Activated CD4-positive, alpha-beta T cell treated with anti-CD3 and anti-CD28 coated beads, Interleukin-10, Interleukin-2, amounts not matched to agents 100 ng/mL and 50 ng/mL, durations not matched to agents 16 hours and 8 hours (primary cell): ENCODE results near the gene KCNIP4.

Source experiments
- DNase-seq: peaks from one replicate; pipeline ENCODE4 v3.0.0-alpha.2; 2020

Gene KCNIP4

GRCh38 chr4:20901851-20902250 lies 1046.7 kb downstream of the KCNIP4 start:
- DNase-seq: no peak

- DNase-seq: no peak
Observed at GRCh38 chr4:20899591-20899990, 1049.0 kb downstream of the KCNIP4 start.

GRCh38 chr4:20895988-20896387 lies 1052.6 kb downstream of the KCNIP4 start:
- no peak for DNase-seq

GRCh38 chr4:20895208-20895607 lies 1053.4 kb downstream of the KCNIP4 start:
- DNase-seq: no peak

- no peak for DNase-seq
Observed at GRCh38 chr4:20890761-20891160, 1057.8 kb downstream of the KCNIP4 start.

- DNase-seq: no peak
Observed at GRCh38 chr4:20889901-20890300, 1058.7 kb downstream of the KCNIP4 start.

GRCh38 chr4:20883677-20884076 lies 1064.9 kb downstream of the KCNIP4 start:
- DNase-seq: no peak

GRCh38 chr4:20883231-20883630 lies 1065.3 kb downstream of the KCNIP4 start:
- no peak for DNase-seq

GRCh38 chr4:20882500-20882899 lies 1066.1 kb downstream of the KCNIP4 start:
- no peak for DNase-seq

- DNase-seq: no peak
Observed at GRCh38 chr4:20881658-20882057, 1066.9 kb downstream of the KCNIP4 start.

- no peak for DNase-seq
Observed at GRCh38 chr4:20878806-20879205, 1069.8 kb downstream of the KCNIP4 start.

- DNase-seq: no peak
Observed at GRCh38 chr4:20870436-20870835, 1078.1 kb downstream of the KCNIP4 start.

GRCh38 chr4:20868108-20868507 lies 1080.5 kb downstream of the KCNIP4 start:
- DNase-seq: no peak

- DNase-seq: no peak
Observed at GRCh38 chr4:20860878-20861277, 1087.7 kb downstream of the KCNIP4 start.

- DNase-seq: no peak
Observed at GRCh38 chr4:20859097-20859781, 1089.3 kb downstream of the KCNIP4 start.

- no peak for DNase-seq
Observed at GRCh38 chr4:20857081-20857480, 1091.5 kb downstream of the KCNIP4 start.

- DNase-seq: no peak
Observed at GRCh38 chr4:20847124-20847747, 1101.3 kb downstream of the KCNIP4 start.

GRCh38 chr4:20844311-20844710 lies 1104.3 kb downstream of the KCNIP4 start:
- no peak for DNase-seq

- DNase-seq: no peak
Observed at GRCh38 chr4:20840648-20841190, 1107.9 kb downstream of the KCNIP4 start.

GRCh38 chr4:20839957-20840356 lies 1108.6 kb downstream of the KCNIP4 start:
- no peak for DNase-seq

GRCh38 chr4:20838476-20838875 lies 1110.1 kb downstream of the KCNIP4 start:
- no peak for DNase-seq

GRCh38 chr4:20832826-20833225 lies 1115.7 kb downstream of the KCNIP4 start:
- DNase-seq: no peak

- DNase-seq: no peak
Observed at GRCh38 chr4:20831746-20832145, 1116.8 kb downstream of the KCNIP4 start.

GRCh38 chr4:20829617-20830357 lies 1118.8 kb downstream of the KCNIP4 start:
- DNase-seq: no peak
